NCI-H1694 (cell line): ENCODE data around the gene EIF4E1B.

ENCODE experiments used
- DNase-seq: peaks from one replicate; lab custom pipeline; 2025; lab: John Stamatoyannopoulos, UW

EIF4E1B gene

DNA sequence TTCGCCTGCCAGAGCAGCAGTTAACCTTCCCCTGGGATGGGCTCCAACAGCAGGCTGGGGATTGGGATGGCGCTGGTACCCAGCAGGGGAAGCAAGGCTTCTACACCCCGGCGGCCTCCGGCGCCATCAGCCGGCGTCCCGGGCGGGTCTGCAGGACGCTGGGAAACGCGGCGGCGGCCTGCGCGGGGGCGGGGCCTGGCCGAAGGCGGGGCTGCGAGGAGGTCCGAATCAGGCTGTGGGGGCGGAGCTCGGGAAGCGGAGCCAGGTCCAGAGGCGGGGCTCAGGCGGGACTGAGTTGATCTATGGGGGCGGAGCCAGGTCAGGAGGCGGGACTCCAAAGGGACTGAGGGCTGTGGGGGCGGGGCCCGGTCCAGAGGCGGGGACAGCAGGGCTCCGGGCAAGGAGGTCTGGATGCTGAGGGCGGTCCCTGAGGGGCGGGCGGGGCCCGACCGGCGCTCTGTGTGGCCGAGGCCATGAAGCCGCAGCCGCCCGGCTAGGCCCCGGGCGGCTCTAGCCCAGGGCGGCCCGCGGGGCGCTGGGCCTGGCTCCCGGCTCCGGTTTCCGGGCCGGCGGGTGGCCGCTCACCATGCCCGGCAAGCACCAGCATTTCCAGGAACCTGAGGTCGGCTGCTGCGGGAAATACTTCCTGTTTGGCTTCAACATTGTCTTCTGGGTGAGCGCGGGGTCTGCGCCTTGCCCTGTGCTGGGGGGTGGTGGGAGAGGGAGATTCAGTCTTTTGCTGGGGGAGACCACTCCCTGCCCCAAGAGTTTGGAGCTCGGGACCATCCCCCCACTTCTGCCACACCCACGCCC is 16.8 kb downstream of the EIF4E1B start, which contains the start of gene TSPAN17:
Gene TSPAN17 (plus strand): TSS at position 455 of the 813 bp plus-strand sequence. CDS start 132 bp downstream, at position 587.
- DNase-seq, result peak; percentile 95

DNA sequence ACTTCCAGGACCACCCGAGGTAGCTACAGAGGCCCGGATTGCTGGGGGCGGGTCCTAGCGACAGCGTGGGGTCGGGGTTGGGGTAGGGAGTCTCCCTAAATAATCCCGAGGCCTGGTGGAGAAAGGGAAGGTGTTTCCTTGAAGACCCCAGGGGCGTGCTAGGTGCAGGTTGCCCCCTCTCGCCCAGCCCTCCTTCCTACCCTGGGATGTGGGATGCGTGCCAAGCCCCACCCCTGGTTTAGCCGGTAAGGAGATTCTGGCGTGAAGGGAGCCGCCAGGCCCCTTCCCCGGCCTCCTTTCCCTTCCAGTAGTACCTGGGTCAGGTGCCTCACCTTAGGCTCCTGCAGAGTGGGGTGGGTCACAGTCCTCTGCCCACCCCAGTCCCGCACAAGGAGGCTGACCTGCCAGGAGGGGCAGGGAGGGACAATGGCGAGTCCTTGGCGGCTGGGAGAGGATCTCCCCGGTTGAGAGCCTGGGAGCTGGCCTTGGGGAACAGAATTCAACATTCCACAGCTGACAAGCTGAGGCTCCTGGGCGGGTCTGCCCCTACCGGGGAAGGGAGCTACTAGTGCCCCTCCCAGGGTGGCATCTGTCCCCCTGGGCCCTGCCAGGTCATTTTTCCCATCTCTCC is 17.5 kb downstream of the EIF4E1B start:
- peak; percentile 11 for DNase-seq

DNA sequence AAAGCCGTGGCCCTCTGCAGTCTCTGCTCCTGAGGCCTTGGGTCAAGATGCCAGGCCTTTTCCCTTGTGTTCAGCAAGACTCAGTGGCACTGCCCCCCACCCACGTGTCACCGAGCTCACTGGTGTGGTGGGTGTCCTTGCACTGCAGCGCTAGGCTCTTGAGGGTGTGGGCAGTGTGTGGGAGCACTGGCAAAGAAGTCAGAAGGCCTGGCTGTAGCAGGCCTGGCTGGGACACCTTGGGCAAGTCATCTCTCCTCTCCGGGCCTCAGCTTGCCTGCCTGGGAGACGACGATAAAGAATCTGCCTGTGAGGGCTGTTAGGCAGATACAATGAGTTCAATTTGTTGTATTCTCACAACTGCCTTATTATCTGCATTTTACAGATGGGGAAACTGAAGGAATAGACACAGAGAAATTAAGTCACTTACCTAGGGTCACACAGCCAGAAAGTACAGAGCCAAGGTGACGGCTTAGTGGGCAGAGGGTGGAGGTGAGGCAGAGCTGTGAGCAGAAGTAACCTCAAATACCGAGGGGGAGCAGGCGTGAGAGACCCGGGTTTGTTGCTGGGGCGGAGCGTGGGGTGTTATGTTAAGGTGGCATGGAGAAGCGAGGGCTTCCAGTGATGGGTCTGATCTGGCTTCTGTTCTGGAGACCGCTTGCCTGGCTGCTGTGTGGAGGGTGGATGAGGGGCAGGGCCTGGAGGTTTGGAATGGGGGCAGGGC is 18.2 kb downstream of the EIF4E1B start:
- no peak for DNase-seq

DNA sequence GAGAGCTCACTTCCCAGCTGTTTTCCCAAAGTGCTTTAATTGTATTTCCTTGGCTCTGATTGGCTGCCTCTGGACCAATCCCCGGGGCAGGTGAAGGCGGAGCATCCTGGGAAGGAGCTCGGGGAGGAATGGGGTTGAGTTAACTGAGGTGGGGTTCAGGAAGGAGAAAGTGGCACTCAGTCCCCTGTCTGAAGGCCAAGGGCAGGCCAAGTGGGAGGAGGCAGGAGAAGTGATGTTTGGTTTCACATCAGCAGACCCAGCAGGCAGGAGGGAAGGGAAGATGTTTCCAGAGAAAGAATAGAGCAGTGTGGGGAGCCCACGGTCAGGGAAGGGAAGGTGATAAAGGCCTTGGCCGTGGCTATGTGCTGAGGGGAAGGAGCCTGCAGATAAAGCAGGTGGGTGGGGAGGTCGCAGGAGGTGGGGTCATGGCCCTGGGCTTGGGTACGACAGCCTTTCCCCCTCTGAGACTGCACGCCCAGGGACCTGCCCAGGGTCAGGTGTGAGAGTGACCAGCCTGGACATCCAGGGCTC is 19.9 kb downstream of the EIF4E1B start:
- no peak for DNase-seq

DNA sequence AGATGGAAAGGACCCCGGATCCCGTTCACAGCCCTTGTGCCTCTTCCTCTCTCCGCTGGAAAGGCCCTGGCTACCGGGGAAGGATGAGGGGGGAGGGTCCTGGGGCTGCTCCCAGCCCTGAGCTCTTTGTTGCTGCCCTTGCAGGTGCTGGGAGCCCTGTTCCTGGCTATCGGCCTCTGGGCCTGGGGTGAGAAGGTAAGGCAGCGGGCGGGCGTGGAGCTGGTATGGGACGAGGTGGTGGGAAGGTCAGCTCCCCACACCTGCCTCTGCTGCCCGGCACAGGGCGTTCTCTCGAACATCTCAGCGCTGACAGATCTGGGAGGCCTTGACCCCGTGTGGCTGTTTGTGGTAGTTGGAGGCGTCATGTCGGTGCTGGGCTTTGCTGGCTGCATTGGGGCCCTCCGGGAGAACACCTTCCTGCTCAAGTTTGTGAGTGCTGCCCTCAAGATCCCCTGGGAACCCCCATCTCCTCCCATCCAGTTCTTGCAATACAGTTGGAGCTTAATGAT is 21.1 kb downstream of the EIF4E1B start:
- DNase-seq, result no peak

DNA sequence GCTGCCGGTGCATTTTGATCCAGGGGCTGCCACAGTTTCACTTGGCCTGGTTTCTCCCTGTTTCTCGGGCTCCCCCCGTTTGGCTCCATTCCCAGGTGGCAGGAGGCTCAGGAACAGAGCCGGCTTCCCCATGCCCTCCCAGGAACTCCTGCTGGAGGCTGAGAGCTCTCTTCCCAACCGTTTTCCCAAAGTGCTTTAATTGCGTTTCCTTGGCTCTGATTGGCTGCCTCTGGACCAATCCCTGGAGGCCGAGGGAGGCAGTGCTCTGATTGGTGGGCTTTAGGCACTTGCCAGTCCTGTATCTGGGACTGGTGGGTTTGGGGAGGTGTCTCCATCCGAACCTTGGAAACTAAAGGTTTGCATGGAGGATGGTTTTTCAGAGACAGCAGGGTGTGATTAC is 21.7 kb downstream of the EIF4E1B start:
- peak; percentile 66 for DNase-seq

DNA sequence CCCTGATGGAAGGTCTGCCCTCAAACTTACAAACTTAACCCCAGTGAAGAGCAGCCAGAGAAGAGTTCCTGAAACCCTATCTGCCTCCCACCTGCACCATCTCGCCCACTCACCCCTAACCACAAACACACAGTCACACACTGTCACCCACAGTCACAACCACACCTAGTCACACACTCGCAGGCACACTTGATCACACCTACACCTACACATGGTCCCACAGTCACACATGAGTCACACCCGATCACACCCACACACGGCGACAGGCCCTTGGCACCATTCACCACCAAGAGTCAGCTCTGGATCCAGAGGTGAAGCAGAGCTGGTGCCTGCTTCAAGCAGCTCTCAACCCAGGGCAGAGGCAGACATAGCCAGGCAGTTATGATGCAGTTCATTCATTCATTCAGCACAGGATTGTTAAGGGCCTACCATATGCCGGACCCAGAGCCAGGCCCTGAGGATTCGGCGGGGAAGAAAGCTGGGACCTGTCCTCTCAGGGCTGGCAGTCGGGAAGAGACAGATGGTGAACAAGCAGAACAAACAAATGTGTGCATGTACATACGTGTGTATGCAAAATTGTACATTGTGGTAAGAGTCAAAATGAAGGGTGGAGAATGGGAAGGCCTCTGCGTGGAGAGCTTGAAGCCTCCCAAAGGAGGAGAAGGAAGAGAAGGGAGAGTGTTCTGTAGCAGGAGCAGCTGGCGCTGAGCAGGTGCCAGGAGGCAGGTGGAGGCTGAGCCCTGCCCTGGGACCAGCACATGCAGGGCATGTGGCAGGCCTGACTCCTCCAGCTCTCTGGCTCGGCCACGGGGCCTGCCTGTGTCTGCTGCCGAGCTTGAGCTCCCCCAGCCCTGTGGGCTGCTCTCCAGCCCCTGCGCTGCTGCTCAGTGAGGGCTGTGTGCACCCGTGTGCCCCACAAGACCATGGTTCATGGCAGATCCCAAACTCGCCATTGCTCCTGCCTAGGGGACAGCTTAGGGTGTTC is 23.2 kb downstream of the EIF4E1B start:
- peak; percentile 86 for DNase-seq

DNA sequence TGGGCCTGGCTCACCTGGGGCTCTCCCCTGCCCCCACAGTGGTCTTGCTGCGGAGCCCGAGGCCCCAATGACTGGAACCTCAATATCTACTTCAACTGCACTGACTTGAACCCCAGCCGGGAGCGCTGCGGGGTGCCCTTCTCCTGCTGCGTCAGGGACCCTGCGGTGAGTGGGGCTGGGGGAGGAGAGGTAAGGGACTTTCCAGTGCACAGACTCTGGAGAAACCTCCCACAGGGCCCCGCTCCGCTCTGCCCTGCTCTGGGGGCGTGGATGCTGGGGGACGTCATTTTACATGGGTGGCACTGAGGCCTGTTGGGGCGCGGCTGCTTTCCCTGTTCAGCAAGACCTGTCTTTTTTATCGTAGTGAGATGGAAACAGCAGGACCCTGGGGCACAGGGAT is 24.4 kb downstream of the EIF4E1B start:
- DNase-seq, result no peak

DNA sequence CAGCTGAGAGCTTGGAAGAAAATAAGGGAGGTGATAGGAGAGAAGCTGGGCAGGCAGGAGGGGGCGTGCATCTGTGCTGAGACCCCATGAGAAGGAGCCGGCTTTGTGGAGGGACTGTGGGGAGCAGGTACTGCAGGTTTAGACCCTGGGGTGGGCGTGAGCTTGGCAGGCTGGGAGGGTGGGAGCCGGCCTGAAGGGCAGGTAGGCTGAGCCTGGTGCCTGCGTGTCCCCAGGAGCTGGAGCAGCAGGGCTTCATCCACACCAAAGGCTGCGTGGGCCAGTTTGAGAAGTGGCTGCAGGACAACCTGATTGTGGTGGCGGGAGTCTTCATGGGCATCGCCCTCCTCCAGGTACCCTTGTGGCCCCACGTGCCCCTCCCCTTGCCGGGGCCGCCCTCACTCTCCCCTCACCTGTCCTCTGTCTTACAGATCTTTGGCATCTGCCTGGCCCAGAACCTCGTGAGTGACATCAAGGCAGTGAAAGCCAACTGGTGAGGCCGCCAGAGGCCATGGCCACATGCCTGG is 26.1 kb downstream of the EIF4E1B start:
- no peak for DNase-seq

DNA sequence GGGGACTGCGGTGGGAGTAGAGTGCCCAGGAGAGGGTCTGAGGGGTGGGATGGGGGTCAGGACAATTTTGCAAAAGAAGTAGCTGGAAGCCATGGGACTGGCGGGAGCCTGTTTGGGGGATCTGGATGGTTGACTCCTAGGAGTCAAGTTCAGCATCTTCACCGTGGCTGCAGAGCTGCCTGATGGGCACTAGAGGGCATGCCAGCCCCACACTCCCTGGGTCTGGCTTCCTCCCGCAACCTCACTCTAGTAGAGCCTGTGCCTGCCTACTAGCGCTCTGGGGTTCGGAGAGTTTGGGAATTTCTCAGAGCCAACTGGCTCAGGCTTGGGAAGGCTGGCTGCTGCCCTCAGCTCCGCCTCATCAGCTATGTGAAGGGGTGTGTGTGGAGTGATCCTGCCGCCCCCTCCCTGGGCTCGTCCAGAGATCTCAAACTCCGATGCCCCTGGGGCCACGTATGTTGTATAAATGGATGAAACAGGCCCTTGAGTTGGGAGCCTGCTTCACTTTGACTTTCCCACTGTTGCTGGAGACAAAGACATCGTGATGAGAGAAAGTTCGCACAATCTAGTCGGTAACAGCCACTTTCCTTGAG is 27.6 kb downstream of the EIF4E1B start:
- DNase-seq, result peak; percentile 60

DNA sequence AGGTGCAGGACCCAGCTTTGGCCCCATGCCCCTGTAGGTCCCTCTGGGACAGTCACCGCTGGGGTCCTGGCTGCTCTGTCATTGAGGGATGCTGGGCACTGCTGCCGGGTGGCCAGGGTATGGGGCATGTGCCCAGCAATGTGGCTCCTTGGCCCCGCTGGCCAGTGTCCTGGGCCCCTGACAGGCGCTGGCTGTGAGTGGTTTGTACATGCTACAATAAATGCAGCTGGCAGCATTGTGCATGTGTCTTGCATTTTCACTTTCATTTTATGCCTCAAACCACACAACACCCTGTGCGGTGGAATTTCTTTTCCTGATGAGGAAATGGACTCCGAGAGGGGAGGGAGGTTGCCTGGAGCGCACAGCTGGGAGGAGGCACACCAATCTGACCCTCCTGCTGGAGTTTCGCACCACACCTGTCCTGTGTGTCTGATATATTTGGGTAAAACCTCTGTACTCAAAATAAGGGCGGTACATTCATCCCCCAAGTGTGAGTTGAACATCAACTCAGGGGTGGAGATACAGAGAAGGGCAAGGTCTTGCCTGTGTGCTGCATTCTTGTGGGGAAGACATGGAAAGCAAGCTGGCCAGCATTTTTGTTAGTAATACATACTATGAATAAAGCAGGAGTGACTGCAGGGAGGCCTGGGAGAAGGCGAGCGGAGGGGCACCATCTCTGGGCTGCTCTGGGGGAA is 28.5 kb downstream of the EIF4E1B start:
- DNase-seq, result no peak

DNA sequence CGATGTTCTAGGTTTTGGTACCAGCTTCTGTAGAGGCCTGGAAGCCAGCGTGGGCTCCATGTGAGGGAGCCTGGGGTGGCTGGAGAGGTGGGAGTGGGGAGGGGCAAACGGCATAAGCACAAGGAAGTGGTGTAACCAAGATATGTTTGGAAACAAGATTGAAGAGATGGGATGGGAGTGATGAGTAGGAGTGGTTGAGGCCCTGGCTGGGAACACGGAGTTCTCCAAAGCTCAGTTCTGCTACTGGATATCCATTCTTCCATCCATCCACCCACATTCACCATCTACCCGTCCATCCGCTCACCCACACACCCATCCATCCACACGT is 29.0 kb downstream of the EIF4E1B start:
- no peak for DNase-seq

DNA sequence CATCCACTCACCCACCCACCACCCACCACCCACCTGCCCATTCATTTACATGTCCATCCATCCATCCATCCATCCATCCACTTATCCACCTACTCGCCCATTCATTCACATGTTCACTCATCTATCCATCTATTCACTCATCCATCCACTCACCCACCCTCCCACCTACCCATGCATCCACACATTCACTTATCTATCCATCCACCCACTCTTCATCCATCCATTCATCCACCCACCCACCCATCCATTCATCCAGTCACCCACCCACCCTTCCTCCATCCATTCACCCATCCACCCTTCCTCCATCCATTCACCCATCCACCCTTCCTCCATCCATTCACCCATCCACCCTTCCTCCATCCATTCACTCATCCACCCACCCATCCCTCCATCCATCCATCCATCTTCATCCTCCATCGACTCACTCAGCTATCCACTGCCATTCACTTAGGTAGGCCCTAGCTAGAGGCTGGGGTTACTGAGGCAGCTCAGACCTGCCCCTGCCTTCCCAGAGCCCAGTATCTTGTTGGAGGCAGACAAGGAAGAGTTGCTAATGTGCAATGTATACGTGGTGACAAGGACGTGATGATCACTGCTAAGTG is 29.5 kb downstream of the EIF4E1B start:
- no peak for DNase-seq

DNA sequence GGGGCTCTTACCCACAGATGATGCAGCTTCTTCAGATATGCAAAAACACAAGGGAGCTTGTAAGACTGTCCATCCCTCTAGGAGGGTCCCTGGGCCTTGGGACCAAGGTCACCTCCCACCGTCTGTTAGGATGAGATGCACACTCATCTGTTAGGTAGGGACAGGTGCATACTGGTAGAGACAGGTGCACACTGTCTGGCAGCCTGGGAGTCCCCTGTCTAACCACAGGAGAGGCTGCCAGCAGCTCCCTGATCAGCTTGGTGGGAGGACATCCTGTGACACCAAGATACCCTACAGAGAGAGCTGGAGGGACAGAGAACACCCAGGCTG is 30.0 kb downstream of the EIF4E1B start:
- DNase-seq, result no peak

DNA sequence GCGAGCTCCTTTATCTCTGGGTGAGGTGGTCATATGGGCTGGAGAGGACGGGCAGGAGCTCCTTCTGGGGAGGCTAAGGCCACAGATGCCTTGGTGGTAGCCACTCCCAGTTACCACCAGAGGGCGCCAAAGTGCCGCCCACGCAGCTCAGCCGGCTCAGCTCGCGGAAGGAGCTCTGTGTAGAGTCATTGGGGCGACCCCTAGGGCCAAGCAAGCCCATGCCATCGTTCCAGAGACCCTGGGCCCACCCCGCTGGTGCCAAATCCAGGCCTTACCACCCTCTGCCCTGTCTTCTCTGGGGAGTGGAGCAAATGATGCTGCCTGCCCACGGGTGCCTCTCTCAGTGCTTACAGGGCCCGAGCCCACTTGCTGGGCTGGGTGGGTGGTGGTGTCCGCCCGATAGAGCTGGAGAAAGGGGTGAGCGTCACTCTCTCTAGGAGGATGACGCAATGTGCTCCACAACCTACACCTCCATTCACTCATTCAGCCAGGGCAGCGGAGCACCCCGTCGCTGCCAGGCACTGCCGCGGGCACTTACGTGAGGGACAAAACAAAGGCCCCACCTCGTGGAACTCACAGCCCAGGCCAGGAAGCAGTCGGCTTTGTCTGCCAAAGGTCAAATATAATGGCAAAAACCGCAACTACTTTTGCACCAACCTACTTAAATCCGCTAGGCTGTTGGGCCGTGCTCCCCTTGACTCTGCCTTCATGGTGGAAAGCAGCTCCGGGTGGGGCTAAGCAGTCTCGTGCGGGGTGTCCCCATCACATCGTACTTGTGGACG is 30.6 kb downstream of the EIF4E1B start:
- DNase-seq, result peak; percentile 49

DNA sequence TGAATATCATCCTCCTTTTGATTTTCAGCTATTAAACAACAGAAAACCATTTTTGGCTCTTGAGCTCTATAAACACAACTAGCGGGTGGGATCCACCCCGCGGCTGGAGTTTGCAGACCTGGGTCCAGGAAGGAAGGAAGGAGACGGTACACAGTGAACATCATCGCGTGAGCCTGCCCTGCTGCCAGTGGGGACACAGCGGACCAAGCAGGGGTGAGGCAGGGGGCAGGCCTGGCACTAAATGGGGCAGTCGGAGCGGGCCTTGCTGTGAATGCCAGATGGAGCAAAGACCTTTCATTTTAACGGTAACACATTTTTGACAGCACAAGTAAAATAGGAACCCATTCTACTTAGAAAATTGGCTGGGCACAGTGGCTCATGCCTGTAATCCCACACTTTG is 31.2 kb downstream of the EIF4E1B start:
- no peak for DNase-seq

DNA sequence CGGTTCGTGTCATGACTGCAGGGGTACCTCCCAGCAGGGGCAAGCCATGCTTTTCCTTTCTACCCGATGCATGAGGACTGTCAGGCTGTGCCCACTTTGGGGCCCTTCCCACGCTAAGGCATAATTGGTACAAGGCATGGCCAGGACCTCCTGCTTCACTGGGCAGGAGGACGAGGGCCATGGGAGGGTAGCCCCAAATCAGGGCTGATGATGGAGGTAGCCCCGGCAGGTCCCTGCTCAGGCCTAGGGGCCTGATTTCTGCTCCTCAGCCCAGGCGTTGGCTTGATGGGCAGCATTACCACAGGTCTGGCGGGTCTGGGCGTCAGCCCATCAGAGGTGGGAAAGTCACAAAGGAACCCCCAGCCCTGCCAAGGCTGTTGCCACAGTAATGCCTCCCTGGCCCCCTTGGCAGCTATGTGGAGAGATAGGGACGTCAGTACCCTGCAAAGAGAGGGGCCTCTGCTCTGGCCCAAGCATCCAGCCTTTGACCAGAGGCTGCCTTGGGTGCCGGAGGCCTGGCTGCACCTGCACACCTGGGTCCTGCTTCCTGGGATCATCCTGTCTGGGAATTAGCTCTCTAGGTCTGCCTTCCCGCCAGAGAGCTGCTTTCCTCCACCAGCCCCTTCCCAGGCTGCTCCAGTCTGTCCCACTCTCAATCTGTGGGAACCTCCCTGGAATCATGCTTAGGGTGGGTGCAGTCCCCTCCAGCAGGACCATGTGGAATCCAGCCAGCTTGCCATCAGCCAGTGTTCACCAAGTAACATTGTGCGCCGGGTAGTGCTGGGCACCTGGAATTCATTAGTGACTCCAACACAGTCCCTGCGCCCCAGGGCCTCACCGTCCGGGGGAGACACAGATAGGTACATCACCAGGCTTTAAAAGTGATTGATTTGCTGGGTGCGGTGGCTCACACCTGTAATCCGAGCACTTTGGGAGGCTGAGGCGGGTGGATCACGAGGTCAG is 32.2 kb downstream of the EIF4E1B start:
- no peak for DNase-seq

DNA sequence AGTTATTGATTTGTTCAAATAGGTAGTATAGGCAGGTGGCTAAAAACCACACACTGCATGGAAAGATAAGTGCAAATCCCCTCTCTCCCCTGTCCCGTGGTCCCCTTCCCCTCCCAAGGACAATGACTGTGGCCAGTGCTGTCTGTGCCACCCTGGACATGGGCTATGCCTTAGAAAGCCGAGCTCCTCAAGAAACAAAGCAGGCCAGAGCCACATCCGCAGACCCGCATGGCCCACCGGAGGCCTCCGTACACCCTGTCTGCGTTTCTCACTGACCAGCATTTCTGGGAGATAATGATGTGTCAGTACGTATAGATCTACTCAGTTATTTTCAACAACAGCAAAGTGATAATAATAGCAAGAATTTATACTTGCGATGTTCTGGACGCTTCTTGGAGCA is 33.1 kb downstream of the EIF4E1B start:
- no peak for DNase-seq
